ENCODE results near the gene FASTKD2. TPM values are rescaled to one million over a fixed set of nuclear protein-coding genes. Genes with fewer than 3 reads are reported as not detected.

Gene FASTKD2
- total RNA-seq, 1 donor from 2014 or later = 57.2 TPM

DNA sequence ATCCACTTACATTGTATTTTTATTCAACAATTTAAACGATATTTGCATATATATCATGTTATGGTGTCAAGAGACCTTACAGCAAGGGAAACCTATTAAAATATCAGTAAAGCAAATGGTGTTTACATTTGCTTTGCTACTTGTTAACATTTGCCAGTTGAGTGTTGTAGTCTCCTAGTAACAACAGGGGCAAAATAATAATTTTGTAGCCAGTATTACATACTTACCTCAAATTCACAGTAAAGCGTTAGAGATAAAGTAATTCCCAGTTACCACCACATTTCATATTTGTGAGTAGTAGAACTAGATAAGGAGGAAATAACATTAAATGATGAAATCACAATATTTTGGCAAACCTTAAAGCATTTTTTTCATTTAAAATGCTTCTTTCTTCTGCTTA, 71.3 kb downstream of the FASTKD2 start:
- no peak for DNase-seq (ENCODE audit: low read depth)

DNA sequence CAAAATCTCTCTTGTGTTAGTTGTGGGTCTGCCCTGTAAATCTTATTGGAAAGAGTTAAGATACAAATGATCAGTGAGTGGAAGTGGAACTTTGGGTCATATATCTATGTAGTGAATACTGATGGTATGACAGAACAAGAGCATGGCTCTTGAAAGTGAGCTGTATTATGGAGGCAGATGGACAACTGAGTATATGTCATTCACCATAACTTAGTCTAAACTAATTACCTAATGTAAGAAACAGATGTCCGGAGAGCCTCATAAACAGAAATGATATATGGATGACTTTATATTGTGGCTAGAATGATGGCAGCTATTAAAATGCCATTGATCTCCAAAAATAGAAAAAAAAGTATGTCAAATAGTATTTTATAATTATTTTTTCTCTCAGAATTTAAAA, 72.4 kb downstream of the FASTKD2 start:
- DNase-seq (ENCODE audit: low read depth) = no peak

DNA sequence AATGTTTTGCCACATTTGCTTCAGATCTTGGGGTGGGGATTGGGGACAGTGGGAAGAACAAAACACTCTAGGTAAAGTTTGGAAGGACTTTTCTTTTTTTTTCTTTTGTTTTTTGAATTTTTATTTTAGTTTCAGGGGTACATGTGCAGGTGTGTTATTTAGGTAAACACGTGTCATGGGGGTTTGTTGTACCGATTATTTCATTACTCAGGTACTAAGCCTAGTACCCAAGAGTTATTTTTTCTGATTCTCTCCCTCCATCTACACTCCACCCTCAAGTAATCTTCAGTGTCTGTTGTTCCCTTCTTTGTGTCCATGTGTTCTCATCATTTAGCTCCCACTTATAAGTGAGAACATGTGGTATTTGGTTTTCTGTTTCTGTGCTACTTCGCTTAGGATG, 73.3 kb downstream of the FASTKD2 start:
- no peak for DNase-seq (ENCODE audit: low read depth)

DNA sequence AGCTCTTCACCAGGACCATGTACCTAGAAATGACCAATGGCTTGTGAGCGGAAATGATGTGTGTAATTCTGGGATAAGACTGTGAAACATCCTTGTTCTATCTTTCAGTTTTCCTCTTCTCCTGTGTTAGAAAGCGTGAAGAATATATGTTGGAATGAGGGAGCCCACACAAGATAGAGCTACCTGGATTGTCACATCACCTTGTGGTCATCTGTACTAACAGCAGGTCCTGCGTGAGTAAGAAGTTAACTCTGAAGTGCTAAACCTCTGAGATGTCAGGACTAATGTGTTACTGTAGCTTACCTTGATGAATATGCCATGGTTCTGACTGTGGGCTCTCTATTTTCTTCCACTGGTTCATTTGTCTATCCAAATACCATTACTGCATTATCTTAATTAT, 75.6 kb downstream of the FASTKD2 start:
- DNase-seq (ENCODE audit: low read depth) = no peak

Small RNA genes lying within 50 kb of the gene (microRNA-seq; reads per million reads assigned to microRNA genes)
- gene MIR3130-1 (not detected), gene MIR3130-2 (not detected)

Other genes with a start within 250 kb of the FASTKD2 start
- not detected in 2 replicates for gene FAM237A, start 123.1 kb upstream of the FASTKD2 start, total RNA-seq
- gene DYTN, start 47.2 kb upstream of the FASTKD2 start, total RNA-seq = not detected in 2 replicates
- gene MDH1B, start 278 bp upstream of the FASTKD2 start, total RNA-seq = 0.32 and 1.1 TPM in 2 replicates
- not detected in 2 replicates for gene CPO, start 173.9 kb downstream of the FASTKD2 start, total RNA-seq

Data from myocyte (in vitro differentiated cells).